Urothelium cell line (cell line): ENCODE data around the gene ZFP28.

Source experiments
- DNase-seq: peaks from one replicate; pipeline ENCODE4 v3.0.0; 2011; ENCODE audit warnings: low spot score, mixed read lengths
- FAIRE-seq: peaks from 2 replicates; lab custom pipeline; 2011; peaks lifted over from hg19 to GRCh38; lab: Jason Lieb, UNC

Gene ZFP28

DNA sequence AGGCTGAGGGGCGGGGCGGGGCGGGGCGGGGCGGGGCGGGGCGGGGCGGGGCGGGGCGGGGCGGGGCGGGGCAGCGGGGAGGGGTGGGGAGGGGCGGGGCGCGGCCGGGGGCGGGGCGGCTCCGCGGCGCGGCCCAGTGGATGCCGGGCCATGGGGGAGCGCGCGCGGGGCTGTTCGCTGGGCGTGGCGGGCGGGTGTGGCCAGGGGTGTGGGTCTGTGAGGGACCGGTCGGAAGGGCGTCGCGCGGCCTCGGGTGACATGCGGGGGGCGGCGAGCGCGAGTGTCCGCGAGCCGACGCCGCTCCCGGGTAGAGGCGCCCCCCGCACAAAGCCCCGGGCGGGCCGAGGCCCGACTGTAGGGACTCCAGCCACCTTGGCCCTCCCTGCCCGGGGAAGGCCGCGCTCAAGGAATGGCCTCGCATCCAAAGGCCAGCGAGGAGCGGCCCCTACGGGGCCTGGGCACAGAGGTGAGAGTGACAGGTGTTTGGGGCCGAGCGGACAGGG, at the start of gene ZFP28:
TSS of gene ZFP28 (plus strand) at position 188 of the 503 bp plus-strand sequence. CDS start at position 259, 71 bp downstream.
- FAIRE-seq: peak; percentile 42
- DNase-seq: no peak

DNA sequence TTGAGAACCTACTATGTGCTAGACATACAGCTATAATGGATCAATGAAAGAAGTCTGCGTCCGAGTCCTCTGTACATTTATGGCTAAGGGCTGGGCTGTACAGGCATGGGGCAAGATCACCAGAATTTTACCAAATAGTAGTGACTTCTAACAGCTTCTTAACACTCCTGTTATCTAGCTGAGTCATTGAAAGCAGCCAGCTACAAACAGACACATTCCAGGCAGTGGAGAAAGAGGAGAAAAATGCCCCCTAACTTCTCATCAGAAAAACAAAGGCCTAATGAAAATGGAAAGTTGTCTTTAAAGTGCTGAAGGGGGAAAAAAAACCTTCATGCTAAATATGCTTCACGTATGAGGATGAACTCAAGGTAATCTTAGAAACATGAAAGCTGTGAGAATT, 47.3 kb upstream of the ZFP28 start:
- DNase-seq (no peak), FAIRE-seq (no peak)

DNA sequence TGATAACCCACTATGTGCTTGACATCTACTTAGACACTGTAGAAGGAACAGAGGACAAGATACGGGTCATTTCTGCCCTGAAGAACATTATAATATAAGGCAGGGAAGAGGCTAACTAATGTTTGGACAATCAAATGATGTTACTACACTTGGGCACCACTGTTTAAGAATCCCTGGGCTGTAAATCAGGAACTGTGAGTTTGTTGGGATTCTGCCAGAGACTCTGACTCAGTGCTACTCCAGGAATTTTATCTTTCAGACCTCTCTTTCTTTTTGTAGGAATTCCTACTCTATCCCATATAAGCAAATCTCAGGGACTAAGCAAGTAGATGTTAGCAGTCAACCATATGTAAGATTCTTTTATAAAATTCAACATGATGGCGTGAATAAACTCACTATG, 34.2 kb upstream of the ZFP28 start:
- FAIRE-seq: no peak
- no peak for DNase-seq

DNA sequence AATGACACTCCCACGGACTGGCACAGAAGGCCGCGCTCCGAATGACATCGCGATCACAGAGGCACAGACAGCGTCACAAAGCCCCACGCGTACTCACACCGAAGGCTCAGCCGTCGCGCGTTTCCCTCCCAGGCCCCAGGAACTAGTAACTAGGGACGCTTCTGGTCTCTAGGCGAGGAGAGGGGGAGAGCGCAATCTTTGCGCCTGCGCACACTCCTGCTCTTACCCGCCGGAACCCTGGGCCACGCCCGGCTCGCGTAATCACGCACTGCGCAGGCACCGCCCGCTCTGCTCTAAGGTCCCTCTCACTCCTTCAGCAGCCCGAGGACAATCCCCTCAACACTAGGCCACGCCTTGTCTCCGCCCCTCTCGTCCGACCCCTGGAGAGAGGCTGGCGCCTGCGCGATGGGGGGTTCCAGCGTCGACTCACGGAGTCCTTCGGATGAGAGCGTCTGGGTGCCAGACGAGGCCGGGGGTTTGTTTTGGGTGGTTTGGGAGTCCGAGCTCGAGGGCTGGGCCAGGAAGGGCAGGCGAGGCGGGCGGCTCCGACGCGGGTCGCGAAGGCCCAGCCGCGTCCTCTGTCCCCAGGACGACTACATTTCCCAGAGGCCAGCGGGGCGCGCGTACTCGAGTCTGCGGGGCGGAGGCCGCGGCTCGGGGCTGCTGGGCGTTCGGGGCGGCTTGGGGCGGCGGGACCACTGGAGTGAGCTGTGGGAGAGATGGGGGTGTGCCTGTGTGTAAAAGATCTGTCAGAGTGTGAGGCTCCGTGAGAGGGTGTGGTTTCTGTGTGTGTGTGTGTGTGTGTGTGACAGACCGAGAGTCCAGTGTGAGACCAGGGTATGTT, 31.1 kb upstream of the ZFP28 start, which contains the start of gene ZNF471:
TSS of gene ZNF471 (plus strand) at position 410 of the 844 bp plus-strand sequence. CDS start 3,717 bp downstream, outside the sequence.
- FAIRE-seq (peak; percentile 97), DNase-seq (peak; percentile 99)

DNA sequence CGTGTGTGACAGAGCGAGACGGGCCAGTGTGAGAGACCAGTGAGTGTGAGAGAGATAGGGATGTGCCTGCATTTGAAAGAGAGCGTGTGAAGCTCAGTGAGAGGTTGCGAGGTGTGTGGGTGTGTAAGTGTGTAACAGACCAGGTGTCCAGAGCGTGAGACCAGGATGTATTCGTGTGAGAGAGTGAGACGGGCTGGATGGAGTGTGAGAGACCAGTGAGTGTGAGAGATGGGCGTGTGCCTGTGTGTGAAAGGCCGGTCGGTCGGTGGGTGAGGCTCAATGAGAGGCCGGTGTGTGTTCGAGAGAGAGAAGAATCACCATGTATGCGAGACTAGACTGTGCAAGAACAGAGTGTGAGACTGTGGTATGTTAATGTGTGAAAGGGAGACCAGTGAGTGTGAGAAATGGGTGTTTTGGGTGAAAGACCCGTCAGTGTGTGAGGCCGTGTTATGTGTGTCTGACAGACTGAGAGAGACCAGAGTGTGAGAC, 30.4 kb upstream of the ZFP28 start:
- FAIRE-seq (no peak), DNase-seq (no peak)

DNA sequence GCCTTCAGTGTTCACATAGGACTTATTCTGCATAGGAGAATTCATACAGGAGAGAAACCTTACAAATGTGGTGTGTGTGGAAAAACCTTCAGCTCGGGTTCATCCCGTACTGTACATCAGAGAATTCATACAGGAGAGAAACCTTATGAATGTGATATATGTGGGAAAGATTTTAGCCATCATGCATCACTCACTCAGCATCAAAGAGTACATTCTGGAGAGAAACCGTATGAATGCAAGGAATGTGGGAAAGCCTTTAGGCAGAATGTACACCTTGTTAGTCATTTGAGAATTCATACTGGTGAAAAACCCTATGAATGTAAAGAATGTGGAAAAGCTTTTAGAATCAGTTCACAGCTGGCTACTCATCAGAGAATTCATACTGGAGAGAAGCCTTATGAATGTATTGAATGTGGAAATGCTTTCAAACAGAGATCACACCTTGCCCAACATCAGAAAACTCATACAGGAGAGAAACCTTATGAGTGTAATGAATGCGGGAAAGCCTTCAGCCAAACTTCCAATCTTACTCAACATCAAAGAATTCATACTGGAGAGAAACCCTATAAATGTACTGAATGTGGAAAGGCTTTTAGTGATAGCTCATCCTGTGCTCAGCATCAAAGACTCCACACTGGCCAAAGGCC, 13.4 kb upstream of the ZFP28 start:
- no peak for DNase-seq
- FAIRE-seq: no peak

DNA sequence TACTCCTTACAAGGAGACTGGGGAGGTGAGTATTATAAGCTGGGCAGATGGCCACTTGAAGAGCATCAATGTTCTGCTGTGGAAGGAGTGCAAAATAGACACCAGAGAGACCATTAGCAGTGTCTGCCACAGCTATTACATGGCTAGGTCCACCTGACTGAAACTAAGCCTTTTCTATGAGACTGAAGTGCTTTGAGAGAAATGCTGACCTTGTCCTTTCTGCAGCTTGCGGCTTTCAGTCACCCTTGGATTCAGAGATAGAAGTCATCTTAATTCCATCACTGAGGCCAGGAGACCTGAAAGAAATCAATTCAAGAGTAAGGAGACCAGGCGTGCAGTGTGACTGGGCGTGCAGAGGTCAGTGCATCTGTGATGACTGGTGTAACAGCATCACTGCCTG, 1.3 kb upstream of the ZFP28 start:
- no peak for FAIRE-seq
- no peak for DNase-seq

DNA sequence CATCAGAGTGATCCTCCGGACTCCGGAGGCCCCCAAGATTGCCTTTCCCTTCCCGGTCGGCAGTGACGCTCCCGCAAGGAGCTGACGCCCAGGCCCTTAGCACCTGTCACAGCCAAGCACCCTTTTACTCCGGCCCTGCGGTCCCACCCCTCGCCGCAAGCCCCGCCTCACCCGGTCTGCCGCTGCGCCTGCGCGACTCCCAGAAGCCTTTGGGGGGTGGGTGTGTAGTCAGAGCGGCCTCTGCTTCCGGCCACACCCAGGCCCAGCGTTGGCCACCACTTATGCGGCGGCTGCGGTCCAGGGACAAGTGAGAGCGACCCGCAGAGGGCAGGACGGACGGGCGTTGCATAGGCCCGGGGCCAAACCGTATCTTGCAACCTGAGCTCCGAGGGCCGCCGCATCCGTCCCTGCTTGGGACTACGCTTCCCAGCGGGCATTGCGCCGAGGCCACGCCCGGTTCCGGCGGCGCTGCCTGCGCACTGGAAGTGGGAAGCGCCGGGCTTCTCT, 441 bp upstream of the ZFP28 start:
- peak; percentile 95 for DNase-seq

DNA sequence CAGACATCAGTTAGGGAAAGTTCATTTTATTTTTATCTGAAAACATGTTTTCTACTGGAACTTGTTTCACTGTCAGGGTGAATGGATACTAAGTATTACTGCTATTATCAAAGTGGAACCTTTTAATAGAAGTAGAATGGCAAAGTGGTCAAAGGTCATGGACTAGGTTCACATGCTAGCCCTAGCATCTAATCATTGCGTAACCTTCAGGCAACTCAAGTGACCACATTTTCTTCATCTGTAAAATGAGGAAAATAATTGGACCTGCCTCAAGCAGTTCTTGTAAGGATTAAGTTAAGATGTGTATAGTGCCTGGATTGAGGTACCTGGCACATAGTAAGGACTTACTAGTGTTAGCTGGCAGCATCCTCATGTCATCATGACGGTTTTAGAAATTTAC, 5.0 kb downstream of the ZFP28 start:
- FAIRE-seq: no peak
- DNase-seq: no peak

More for the DNA sequence above, 441 bp upstream of the ZFP28 start:
- no peak for FAIRE-seq

DNA sequence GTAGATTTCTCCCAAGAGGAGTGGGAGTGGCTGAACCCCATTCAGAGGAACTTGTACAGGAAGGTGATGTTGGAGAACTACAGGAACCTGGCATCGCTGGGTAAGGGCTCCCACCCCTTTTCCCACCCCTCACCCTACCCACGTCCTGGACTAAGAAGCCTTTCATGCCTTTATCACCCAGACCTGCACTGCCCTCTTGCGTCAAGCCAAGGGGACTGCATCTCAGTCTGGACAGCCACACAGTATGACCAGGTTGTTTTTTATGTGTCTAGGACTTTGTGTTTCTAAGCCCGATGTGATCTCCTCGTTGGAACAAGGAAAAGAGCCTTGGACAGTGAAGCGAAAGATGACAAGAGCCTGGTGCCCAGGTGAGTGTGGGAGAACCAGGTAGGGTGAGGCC, 8.8 kb downstream of the ZFP28 start:
- no peak for DNase-seq

DNA sequence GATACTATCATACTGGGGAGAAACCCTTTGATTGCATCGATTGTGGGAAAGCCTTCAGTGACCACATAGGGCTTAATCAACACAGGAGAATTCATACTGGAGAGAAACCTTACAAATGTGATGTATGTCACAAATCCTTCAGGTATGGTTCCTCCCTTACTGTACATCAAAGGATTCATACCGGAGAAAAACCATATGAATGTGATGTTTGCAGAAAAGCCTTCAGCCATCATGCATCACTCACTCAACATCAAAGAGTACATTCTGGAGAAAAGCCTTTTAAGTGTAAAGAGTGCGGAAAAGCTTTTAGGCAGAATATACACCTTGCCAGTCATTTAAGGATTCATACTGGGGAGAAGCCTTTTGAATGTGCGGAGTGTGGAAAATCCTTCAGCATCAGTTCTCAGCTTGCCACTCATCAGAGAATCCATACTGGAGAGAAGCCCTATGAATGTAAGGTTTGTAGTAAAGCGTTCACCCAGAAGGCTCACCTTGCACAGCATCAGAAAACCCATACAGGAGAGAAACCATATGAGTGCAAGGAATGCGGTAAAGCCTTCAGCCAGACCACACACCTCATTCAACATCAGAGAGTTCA, 15.6 kb downstream of the ZFP28 start:
- FAIRE-seq: no peak
- no peak for DNase-seq

More for the DNA sequence above, 8.8 kb downstream of the ZFP28 start:
- no peak for FAIRE-seq

DNA sequence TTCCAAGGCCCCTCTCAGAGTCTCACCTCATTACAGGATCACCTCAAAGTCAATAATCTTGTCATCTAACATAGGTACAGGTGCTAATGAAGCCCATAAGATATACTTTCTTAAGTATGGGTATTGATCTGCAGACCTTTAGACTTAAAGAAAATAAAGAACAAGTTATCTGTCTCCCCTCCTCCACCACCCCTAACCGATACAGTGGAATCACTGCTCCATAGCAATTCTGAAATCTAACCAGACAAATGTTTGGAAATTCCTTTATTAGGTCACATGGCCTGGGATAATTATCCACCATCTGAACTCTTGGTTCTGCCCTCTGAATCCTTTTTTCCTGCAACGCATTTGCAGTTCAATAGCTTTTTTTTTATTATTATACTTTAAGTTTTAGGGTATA, 24.0 kb downstream of the ZFP28 start:
- FAIRE-seq: no peak
- DNase-seq: no peak

DNA sequence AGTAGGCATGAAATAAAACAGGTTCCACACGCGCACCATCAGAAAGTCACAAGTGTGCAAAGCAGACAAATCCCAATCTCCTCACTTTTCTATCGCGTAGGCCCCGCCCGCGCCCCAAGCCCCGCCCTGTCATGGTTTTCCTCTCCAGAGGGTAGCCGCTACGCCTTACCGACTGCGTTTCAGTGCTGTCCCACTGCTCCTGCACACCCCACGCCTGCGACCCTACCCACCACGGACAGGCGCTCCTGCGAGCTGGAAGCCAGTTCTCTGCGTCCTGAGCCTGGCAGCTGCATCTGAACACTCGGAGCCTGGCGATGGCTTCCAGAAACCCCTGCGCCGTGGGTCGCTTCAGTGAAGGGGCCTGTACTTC, 28.1 kb downstream of the ZFP28 start:
- DNase-seq: peak; percentile 23
- no peak for FAIRE-seq

DNA sequence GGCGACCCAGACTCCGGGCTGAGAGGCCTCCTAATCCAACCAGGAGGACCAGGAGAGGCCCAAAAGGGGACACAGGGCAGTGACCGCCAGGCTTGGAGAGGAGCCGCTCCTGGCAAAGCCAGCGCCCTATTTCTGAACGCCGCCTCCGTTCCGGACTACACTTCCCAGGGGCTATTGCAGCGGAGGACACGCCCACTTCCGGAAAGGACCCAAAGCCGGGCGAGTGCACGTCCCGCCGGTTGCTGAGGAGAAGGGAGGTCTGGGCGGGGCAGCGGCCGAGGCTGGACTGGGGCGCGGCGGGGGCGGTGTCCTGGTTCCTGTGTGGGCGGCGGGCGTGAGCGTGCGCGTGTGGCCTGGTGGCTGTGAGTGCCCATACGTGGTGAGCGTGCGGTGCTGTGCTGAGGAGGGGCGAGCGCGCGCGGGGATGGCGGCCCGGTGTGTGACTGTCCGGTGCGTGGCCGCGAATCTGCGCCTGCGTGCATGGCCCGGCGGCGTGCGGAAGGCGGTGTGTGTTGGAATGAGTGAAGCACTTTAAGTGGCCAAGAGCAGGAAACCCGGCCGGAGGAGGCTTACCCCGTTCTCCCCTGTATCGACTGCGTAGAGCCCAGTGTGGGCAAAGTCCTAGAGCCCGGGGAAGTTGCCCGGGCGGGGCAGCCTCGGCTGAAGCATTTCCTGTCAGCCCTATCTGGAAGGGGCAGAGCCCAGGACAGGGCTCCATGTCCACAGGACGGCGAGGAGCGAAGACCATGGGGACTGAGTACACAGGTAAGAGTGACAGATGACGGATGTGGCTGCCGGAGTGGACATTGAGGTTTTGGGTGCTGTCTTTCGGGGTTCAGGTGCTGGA, 28.7 kb downstream of the ZFP28 start, which contains the start of gene ZNF470:
TSS of gene ZNF470 (plus strand) at position 195 of the 847 bp plus-strand sequence. CDS start 2,844 bp downstream, outside the sequence.
- peak; percentile 86 for FAIRE-seq
- DNase-seq: peak; percentile 95

DNA sequence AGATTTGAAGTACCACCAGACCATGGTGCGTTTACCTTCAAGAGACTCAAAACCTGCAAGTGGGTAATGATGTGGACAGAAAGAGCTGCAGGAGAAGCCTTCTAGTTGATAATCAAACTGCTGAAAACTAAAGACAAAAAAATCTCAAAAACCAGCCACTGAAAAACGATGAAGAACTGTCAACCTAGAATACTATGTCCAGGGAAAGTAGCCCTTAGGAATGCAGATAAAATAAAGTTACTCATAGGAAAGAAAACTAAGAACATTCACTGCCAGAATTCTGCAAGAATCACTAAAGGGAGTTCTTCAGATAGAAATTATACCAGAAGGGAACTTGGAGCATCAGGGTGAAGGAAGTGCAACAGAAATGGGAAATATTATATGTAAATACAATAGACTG, 33.8 kb downstream of the ZFP28 start:
- FAIRE-seq (no peak), DNase-seq (no peak)

DNA sequence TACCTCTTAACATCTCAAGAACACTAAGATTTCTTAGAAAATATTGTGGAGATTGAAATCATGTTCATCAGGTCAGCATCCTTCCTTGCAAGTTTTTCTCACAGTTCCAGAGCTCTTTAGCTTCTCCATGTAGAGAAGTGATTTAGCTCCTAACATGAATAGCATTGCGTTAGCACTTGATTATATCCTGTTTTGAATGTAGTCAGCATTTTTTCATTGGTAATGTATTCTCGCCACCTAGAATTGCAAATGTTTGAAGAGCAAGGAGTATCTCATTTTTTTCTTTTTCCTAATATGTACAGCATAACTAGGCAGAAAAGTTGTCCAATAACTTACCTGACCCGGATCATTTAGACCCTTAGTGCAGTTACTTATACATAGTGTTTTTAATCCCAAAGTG, 35.2 kb downstream of the ZFP28 start:
- DNase-seq (no peak), FAIRE-seq (no peak)

DNA sequence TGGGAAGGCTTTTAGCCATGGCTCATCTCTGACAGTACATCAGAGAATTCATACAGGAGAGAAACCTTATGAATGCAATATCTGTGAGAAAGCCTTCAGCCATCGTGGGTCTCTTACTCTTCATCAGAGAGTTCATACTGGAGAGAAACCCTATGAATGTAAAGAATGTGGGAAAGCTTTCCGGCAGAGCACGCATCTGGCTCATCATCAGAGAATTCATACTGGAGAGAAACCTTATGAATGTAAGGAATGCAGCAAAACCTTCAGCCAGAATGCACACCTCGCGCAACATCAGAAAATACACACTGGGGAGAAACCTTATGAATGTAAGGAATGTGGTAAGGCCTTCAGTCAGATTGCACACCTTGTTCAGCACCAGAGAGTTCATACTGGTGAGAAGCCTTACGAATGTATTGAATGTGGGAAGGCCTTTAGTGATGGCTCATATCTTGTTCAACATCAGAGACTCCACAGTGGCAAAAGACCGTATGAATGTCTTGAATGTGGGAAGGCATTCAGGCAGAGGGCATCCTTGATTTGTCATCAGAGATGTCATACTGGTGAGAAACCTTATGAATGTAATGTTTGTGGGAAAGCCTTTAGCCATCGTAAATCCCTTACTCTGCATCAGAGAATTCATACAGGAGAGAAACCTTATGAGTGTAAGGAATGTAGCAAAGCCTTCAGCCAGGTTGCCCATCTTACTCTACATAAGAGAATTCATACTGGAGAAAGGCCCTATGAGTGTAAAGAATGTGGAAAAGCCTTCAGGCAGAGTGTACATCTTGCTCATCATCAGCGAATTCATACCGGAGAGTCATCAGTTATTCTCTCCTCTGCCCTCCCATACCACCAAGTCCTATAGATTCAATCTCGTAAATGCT, 39.2 kb downstream of the ZFP28 start:
- FAIRE-seq: no peak
- no peak for DNase-seq

DNA sequence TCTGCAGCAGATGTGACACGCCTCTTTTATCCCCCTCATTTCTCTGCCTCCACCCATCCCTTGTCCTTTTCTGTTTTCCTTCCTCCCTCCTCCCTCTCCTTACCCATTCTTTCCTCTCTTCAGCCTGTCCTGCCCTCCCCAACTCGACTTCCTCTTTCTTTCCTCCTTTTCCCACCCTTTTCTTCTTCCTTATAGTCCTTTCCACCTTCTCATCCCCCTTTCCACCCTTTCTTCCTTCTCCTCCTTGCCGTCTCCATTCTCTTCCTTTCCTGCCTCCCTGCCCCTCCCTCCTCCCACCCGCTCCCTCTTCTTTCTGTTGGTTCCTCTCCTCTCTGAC, 55.7 kb downstream of the ZFP28 start:
- DNase-seq (no peak), FAIRE-seq (no peak)
